Activated CD4-positive, alpha-beta T cell treated with anti-CD3 and anti-CD28 coated beads for 24 hours (primary cell): ENCODE measurements around the gene SLBP.
A peak's percentile ranks its signal among the peaks of the same experiment; 100 is the strongest.
"Not testable (repeated sequence)": the region's sequence is repeated elsewhere in the genome, so short reads cannot be mapped to it uniquely, and the experiment has no call there.

Source experiments
- DNase-seq, 2 donors: peaks; one replicate each; pipeline ENCODE4 v3.0.0-alpha.2; 2020; ENCODE audit warnings: low read depth in 2 of 2

The SLBP gene

GRCh38 chr4:1711571-1712215, 426 bp downstream of the SLBP start:
- DNase-seq = no peak

GRCh38 chr4:1711055-1711570, 1.0 kb downstream of the SLBP start:
- no peak for DNase-seq

GRCh38 chr4:1708581-1708980, 3.5 kb downstream of the SLBP start:
- no peak for DNase-seq

- DNase-seq = no peak
Measured at GRCh38 chr4:1706358-1706757, 5.8 kb downstream of the SLBP start.

GRCh38 chr4:1705732-1706131, 6.4 kb downstream of the SLBP start:
- no peak for DNase-seq

- DNase-seq = no peak
Measured at GRCh38 chr4:1703867-1704266, 8.3 kb downstream of the SLBP start.

- DNase-seq = not testable (repeated sequence)
Measured at GRCh38 chr4:1701671-1702070, 10.4 kb downstream of the SLBP start.

GRCh38 chr4:1695913-1696312, 16.2 kb downstream of the SLBP start:
- no peak for DNase-seq

GRCh38 chr4:1693131-1693896, 18.8 kb downstream of the SLBP start:
- peak; percentile 66 to 68 for DNase-seq

GRCh38 chr4:1691737-1692373, 20.3 kb downstream of the SLBP start:
- DNase-seq = no peak

GRCh38 chr4:1690698-1691097, 21.4 kb downstream of the SLBP start:
- no peak for DNase-seq

- DNase-seq = no peak
Measured at GRCh38 chr4:1686440-1687036, 25.6 kb downstream of the SLBP start.

- DNase-seq = no peak
Measured at GRCh38 chr4:1685235-1686150, 26.6 kb downstream of the SLBP start.

- peak; percentile 94 to 97 for DNase-seq
Measured at GRCh38 chr4:1684506-1685234, 27.4 kb downstream of the SLBP start.

GRCh38 chr4:1683736-1684505, 28.2 kb downstream of the SLBP start, which contains the start of gene FAM53A:
TSS of gene FAM53A (minus strand) at chr4:1684313. CDS start at chr4:1668741, 15,572 bp downstream.
- no peak for DNase-seq

GRCh38 chr4:1683261-1683735, 28.8 kb downstream of the SLBP start:
- no peak for DNase-seq

GRCh38 chr4:1682860-1683259, 29.3 kb downstream of the SLBP start:
- no peak for DNase-seq

GRCh38 chr4:1678244-1678643, 33.9 kb downstream of the SLBP start:
- no peak for DNase-seq
